ENCODE measurements around the gene CA12.
"Not testable (repeated sequence)": the region's sequence is repeated elsewhere in the genome, so short reads cannot be mapped to it uniquely, and the experiment has no call there.

CA12 gene

GRCh38 chr15:63335543-63336240 is 46.0 kb downstream of the CA12 start:
- no peak for DNase-seq (ENCODE audit: low read depth in 2 of 2)

GRCh38 chr15:63334821-63335220 is 46.8 kb downstream of the CA12 start:
- DNase-seq (ENCODE audit: low read depth in 2 of 2): no peak

- DNase-seq (ENCODE audit: low read depth in 2 of 2): no peak
Observed at GRCh38 chr15:63332367-63333124, 49.1 kb downstream of the CA12 start.

- no peak for DNase-seq (ENCODE audit: low read depth in 2 of 2)
Observed at GRCh38 chr15:63331456-63331855, 50.2 kb downstream of the CA12 start.

GRCh38 chr15:63330926-63331325 is 50.7 kb downstream of the CA12 start:
- DNase-seq (ENCODE audit: low read depth in 2 of 2): no peak

GRCh38 chr15:63329567-63330350 is 51.9 kb downstream of the CA12 start:
- DNase-seq (ENCODE audit: low read depth in 2 of 2): no peak

- no peak for DNase-seq (ENCODE audit: low read depth in 2 of 2)
Observed at GRCh38 chr15:63327648-63328421, 53.8 kb downstream of the CA12 start.

- no peak for DNase-seq (ENCODE audit: low read depth in 2 of 2)
Observed at GRCh38 chr15:63324770-63325169, 56.9 kb downstream of the CA12 start.

- peak in 1 of 2 donors; percentile 12 for DNase-seq (ENCODE audit: low read depth in 2 of 2)
Observed at GRCh38 chr15:63323798-63324563, 57.7 kb downstream of the CA12 start.

GRCh38 chr15:63322541-63322940 is 59.1 kb downstream of the CA12 start:
- no peak for DNase-seq (ENCODE audit: low read depth in 2 of 2)

- no peak for DNase-seq (ENCODE audit: low read depth in 2 of 2)
Observed at GRCh38 chr15:63321462-63321861, 60.2 kb downstream of the CA12 start.

GRCh38 chr15:63320981-63321380 is 60.7 kb downstream of the CA12 start:
- DNase-seq (ENCODE audit: low read depth in 2 of 2): not testable (repeated sequence)

- DNase-seq (ENCODE audit: low read depth in 2 of 2): not testable (repeated sequence)
Observed at GRCh38 chr15:63320446-63320845, 61.2 kb downstream of the CA12 start.

GRCh38 chr15:63319065-63319464 is 62.6 kb downstream of the CA12 start:
- DNase-seq (ENCODE audit: low read depth in 2 of 2): no peak

- DNase-seq (ENCODE audit: low read depth in 2 of 2): no peak
Observed at GRCh38 chr15:63318344-63318743, 63.3 kb downstream of the CA12 start.

- DNase-seq (ENCODE audit: low read depth in 2 of 2): no peak
Observed at GRCh38 chr15:63314409-63314808, 67.2 kb downstream of the CA12 start.

- no peak for DNase-seq (ENCODE audit: low read depth in 2 of 2)
Observed at GRCh38 chr15:63313825-63314224, 67.8 kb downstream of the CA12 start.

- no peak for DNase-seq (ENCODE audit: low read depth in 2 of 2)
Observed at GRCh38 chr15:63312286-63312685, 69.4 kb downstream of the CA12 start.

GRCh38 chr15:63310646-63311045 is 71.0 kb downstream of the CA12 start:
- DNase-seq (ENCODE audit: low read depth in 2 of 2): no peak

- no peak for DNase-seq (ENCODE audit: low read depth in 2 of 2)
Observed at GRCh38 chr15:63308947-63309346, 72.7 kb downstream of the CA12 start.

GRCh38 chr15:63308491-63308890 is 73.2 kb downstream of the CA12 start:
- DNase-seq (ENCODE audit: low read depth in 2 of 2): no peak

Measured in stimulated activated CD4-positive, alpha-beta T cell treated with anti-CD3 and anti-CD28 coated beads, Interleukin-4, amount 100 ng/mL, for 48 hours (primary cell).